ENCODE measurements around the gene BCAS3.

- TF ChIP-seq CTCF (conservative IDR thresholded peaks at IDR 0.05; ENCODE audit: low read depth, low read length) = no peak
- no peak for TF ChIP-seq EZH2 (IDR thresholded peaks at IDR 0.05; ENCODE audit: borderline replicate concordance, low read depth, low read length, poor library complexity, severe bottlenecking)
Measured at GRCh38 chr17:61289408-61290385, 612.0 kb downstream of the BCAS3 start.

Data from A673 (cell line).